ENCODE data around the gene ID1.
"Not testable (repeated sequence)": the region's sequence is repeated elsewhere in the genome, so short reads cannot be mapped to it uniquely, and the experiment has no call there.

Gene ID1

DNA sequence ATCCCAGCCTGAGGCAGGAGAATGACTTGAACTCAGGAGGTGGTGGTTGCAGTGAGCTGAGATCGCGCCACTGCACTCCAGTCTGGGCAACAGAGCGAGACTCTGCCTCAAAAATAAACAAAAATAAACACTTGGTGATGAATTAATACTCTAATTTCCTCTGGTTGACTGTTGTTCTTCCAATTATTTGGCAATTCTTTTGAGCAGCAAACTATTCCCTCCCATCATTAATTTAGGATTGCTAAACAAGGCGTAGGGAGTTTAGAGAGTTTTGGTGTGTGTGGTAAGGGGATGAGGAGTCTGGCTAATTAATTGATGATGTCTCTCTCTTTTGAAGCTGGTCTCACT is 2.7 kb upstream of the ID1 start:
- DNase-seq (ENCODE audit: low read depth), result no peak

DNA sequence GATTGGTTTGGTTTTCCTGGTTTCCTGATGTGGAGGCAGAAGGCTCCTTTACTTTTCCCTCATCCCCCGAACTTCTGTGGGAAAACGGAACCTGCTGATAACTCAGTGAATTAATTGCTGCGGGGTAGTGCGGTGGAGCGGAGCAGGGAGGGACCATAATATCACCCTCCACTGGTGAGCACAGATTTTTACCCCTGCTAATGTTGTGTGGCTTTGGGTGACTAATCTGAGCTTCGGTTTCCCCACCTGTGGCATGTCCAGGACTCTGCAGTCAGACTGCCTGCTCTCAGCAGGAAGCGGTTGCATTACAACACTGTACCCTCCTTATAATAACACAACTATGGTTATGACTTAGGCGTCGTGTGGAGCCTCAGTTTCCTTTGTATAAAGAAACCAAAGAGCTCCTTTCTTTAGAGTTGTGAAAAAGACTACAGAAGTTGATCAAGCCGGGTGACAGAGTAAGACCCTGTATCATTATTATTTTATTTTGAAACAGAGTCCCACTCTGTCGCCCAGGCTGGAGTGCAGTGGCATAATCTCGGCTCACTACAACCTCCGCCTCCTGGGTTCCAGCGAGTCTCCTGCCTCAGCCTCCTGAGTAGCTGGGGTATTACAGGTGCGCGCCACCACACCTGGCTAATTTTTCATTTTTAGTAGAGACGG is 2.2 kb upstream of the ID1 start:
- no peak for DNase-seq (ENCODE audit: low read depth)

- DNase-seq (ENCODE audit: low read depth), result peak; percentile 46
These were observed 1.1 kb upstream of the ID1 start for GRCh38 chr20:31603822-31604566.

GRCh38 chr20:31604567-31605030 is 490 bp upstream of the ID1 start:
- DNase-seq (ENCODE audit: low read depth), result no peak

- no peak for DNase-seq (ENCODE audit: low read depth)
These were observed 1.1 kb downstream of the ID1 start for GRCh38 chr20:31605902-31606803.

GRCh38 chr20:31606804-31607639 is 1.9 kb downstream of the ID1 start:
- DNase-seq (ENCODE audit: low read depth), result no peak

DNA sequence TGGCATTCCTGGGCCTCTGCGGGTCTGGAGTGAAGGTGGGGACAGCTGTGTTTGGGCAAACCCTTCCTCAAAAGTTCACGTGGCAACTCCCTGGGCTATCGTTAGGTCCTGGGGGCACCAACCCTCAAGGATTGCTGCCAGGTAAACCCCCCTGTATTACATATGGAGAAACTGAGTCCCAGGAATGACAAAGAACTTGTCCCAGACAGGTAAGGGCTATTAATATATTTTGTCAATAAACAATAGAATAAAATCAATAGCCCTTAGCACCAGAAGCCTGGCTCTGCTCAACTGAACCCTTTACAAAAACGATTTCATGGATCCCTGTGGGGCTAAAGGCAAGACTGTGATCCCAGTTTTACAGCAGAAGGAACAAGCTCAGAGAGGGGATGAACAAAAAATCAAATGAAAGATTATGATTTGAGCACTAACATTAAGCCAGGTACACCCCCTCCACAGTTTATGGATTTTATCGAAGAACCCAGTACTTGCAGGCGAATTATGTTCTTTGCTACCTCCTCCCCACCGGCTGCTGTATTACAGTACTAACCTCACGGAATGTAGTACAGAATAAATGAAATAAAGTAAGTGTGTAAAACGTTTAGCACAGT is 2.7 kb downstream of the ID1 start:
- no peak for DNase-seq (ENCODE audit: low read depth)

- DNase-seq (ENCODE audit: low read depth), result no peak
These were observed 3.3 kb downstream of the ID1 start for GRCh38 chr20:31608251-31608945.

- DNase-seq (ENCODE audit: low read depth), result not testable (repeated sequence)
These were observed 7.2 kb downstream of the ID1 start for GRCh38 chr20:31612271-31612640.

DNA sequence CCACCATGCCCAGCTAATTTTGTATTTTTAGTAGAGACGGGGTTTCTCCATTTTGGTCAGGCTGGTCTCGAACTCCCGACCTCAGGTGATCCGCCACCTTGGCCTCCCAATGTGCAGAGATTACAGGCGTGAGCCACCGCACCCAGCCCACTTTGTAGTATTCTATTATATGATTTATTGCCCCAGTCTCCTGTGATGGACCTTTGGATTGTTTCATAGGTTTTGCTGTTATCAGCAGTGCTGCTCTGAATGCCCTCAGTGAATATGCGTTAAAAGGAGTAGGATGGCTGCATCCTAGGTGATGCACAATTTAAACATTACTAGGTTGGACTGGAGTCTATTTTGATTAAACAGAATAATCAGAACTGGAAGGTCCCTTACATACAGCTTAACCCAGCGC is 10.3 kb downstream of the ID1 start:
- DNase-seq (ENCODE audit: low read depth), result no peak

- no peak for DNase-seq (ENCODE audit: low read depth)
These were observed 12.5 kb downstream of the ID1 start for GRCh38 chr20:31617432-31618104.

- no peak for DNase-seq (ENCODE audit: low read depth)
These were observed 15.2 kb downstream of the ID1 start for GRCh38 chr20:31620246-31620645.

GRCh38 chr20:31623123-31623505 is 18.0 kb downstream of the ID1 start:
- not testable (repeated sequence) for DNase-seq (ENCODE audit: low read depth)

GRCh38 chr20:31626534-31626933 is 21.4 kb downstream of the ID1 start:
- not testable (repeated sequence) for DNase-seq (ENCODE audit: low read depth)

DNA sequence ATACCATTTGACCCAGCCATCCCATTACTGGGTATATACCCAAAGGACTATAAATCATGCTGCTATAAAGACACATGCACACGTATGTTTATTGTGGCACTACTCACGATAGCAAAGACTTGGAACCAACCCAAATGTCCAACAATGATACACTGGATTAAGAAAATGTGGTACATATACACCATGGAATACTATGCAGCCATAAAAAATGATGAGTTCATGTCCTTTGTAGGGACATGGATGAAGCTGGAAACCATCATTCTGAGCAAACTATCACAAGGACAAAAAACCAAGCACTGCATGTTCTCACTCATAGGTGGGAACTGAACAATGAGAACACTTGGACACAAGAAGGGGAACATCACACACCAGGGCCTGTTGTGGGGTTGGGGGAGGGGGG is 23.0 kb downstream of the ID1 start:
- DNase-seq (ENCODE audit: low read depth), result not testable (repeated sequence)

GRCh38 chr20:31630187-31630790 is 25.2 kb downstream of the ID1 start:
- DNase-seq (ENCODE audit: low read depth), result no peak

DNA sequence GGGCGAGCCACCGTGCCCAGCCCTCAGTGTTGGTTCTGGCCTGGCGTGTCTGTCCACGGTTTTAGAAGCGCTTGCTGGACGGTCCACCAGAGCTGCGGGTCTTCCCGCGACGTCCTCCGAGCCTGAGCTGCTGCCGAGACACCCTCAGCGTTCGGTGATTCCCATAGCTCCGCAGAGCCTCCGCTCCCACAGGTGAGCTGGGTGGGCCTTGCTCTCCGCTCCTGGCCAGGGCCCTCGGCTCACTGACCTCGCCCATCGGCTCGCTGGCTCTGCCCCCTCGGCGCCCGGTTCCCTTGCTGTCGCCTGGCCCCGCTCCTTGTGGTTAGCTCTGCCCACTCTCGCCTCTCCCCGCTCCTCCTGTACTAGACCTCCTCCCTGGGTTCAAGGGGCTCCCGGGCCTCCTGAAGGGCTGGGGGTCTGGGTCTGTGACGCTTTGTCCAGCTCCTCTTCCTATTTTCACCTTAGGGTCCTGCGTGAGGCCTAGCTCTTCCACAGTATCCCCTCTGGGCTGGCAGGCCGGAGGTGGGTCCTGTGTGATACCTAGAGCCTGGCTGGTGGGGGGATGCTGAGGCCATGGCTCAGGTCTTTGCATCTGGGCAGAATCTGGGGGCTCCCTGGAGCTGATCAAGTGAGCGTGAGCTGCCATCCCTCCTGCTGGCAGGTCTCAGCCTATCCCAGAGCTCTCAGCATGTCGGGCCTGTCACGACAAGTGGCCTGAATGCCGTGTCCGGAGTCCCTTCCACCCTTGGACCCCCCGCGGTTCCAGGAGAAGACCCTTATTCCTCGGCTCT is 27.7 kb downstream of the ID1 start:
- no peak for DNase-seq (ENCODE audit: low read depth)

DNA sequence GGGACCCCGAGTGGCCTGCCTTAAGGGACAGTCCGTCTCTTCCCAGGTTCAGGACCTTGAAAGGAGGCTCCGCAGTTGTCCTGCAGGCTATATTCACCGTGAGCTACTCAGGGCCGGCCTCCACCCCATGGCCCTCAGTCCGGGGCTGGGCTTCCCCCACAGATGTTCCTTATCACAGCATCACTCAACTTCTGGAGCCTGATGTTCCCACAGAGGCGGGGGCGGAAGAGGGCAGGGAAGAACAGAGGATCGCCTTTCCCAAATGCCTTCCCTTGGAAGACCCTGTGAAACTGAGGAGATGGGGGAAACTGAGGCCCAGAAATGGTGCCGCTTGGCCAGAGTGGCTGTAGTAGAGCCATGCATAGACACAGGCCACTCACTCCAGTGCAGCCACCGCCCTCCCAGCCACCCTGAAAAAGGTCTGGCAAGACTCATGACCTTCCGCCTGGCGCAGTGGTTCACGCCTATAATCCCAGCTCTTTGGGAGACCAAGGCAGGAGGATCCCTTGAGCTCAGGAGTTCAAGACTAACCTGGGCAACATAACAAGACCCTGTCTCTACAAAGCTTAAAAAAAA is 28.3 kb downstream of the ID1 start:
- DNase-seq (ENCODE audit: low read depth), result no peak

- no peak for DNase-seq (ENCODE audit: low read depth)
These were observed 32.6 kb downstream of the ID1 start, which contains the start of gene COX4I2 for GRCh38 chr20:31637660-31638059. COX4I2 (plus strand) TSS chr20:31637912; CDS start chr20:31639018, 1,106 bp downstream.
